HG02759 (cell line): ENCODE data around the gene OSTN.

Experiments
- ATAC-seq: cut with Tn5 transposase; IDR thresholded peaks from one replicate; pipeline ENCODE4 v1.9.1; 2021; ENCODE audit warnings: mild to moderate bottlenecking, moderate library complexity; ENCODE audit not compliant: unreplicated experiment

The OSTN gene

GRCh38 chr3:191303596-191303995, 104.6 kb downstream of the OSTN start:
- ATAC-seq, result no peak

- ATAC-seq, result no peak
These were observed 107.4 kb downstream of the OSTN start for GRCh38 chr3:191306428-191306827.

- ATAC-seq, result no peak
These were observed 108.3 kb downstream of the OSTN start for GRCh38 chr3:191307341-191307740.

- ATAC-seq, result no peak
These were observed 114.3 kb downstream of the OSTN start for GRCh38 chr3:191313296-191313695.

GRCh38 chr3:191314109-191314728, 115.2 kb downstream of the OSTN start:
- ATAC-seq, result no peak
